ENCODE data around the gene EFCAB11.

Gene EFCAB11

GRCh38 chr14:89861630-89862029 lies 92.9 kb downstream of the EFCAB11 start:
- no peak for DNase-seq

GRCh38 chr14:89858089-89858488 lies 96.4 kb downstream of the EFCAB11 start:
- no peak for DNase-seq

DNA sequence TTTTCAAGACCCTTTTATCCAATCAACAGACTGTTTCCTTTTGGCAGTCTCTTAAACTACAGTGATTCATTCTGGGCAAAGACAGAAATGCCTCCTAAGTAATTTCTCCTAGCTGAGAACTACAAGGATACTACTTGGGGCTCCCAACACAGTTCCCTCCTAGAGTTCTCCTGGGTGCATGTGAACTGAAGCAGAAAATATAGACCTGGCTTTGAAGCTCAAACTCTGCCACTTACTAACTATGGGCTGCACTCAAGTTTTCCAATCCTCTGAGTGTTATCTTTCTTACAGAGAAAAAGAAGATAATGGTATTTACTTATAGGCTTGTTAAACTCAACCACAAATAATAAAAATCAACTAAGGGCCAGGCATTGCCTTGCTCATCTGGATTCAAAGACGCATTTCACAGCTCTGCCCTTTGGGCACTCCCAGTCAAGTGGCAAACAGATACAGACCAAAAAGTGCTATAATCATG lies 97.6 kb downstream of the EFCAB11 start:
- no peak for DNase-seq

- DNase-seq: no peak
These were observed 98.4 kb downstream of the EFCAB11 start for GRCh38 chr14:89855961-89856656.

DNA sequence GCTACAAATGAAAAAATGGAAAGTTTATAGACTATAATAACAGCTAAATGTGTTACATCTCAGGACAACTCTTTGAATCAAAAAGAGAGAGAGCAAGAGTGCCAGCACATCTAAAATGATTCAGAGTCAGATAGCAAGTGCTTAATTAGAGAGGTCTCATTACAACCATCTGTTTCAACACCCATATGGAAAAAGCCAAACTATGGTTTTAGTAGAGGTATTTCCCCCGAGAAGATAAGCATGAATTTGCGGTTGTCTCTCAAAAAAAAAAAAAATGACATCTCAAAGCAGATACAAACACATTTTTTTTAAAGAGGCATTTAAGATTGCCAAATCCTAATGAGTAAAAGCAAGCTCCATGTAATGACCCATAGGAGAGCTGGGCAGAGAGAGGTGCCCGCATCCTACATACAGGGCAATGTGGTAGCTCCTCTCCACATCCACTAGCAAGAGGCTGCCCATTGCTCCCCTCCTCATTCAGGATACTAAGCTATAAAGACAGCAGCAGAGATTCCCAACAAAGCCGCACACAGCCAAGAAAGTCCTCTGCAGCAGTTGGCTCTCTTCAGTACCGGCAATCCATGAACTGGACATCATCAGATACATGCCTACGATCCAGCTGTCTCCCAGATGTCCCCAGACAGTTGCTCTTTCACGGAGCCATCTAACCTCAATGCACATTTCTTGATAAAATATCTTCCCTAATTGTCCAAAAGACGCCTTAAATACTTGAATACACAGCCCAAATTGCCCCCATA lies 100.4 kb downstream of the EFCAB11 start:
- no peak for DNase-seq

- peak; percentile 8 for DNase-seq
These were observed 103.4 kb downstream of the EFCAB11 start for GRCh38 chr14:89851106-89851505.

- no peak for DNase-seq
These were observed 104.6 kb downstream of the EFCAB11 start for GRCh38 chr14:89849931-89850330.

- DNase-seq: no peak
These were observed 106.4 kb downstream of the EFCAB11 start for GRCh38 chr14:89848165-89848564.

DNA sequence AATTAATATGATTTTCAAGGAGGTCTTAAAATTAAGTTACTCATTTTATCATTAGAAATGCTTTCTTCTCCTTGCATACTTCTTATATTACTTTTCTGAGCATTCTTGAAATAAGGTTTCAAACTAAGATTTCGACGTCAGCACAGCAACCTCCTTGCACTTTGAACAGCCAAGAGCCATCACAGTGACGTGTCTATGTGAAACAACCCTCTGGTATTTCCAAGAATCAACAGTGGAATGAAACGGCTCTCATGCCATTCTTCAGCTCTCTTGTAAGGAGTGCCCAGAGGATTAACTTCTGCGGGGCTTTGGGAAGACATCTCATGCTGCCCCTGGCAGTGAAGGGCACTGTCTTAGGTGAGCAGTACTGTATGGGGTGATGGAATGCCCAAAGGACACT lies 109.2 kb downstream of the EFCAB11 start:
- no peak for DNase-seq

- DNase-seq: no peak
These were observed 110.0 kb downstream of the EFCAB11 start for GRCh38 chr14:89844508-89844907.

DNA sequence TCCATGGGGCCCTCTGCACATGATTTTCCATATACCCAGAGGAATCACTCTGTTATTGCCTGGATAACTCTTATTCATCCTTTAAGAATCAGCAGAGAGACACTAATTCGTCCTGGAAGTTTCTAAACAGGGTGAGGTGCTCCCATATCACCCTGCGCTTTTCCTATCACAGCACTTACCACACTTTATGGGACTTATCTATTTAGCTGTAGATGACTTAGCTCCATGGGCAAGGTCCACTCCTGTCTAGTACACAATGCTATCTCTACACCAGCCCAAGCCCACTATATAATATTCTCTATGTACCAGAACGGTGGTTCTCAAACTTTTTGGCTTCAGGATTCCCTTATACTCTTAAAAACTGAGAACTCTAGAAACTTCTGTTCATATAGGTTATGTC lies 111.7 kb downstream of the EFCAB11 start:
- no peak for DNase-seq

- no peak for DNase-seq
These were observed 112.7 kb downstream of the EFCAB11 start for GRCh38 chr14:89841851-89842250.

DNA sequence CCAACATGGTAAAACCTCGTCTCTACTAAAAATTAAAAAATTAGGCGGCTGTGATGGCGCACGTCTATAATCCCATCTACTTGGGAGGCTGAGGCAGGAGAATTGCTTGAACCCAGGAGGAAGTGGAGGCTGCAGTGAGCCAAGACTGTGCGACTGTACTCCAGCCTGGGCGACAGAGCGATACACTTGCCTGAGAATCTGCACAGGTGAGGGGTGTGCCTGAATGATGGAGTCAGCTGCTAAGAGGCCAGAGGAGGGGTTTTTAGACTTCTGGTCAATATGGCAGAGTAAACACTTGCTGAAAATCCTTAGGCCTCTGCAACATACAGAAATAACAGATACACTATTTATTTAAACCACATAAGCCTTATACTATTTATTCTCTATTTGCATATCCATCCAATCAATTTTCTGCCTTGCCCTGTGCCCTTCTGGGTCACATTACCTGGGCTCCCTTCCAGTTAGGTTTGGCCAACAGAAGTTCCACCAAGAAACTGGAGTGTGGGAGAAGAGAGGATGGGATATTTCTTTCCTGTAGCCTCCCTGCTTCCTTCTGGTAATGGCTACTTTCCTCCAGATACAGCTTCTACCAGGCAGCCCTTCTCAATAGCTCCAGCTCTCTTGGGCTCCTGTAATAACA lies 117.6 kb downstream of the EFCAB11 start:
- DNase-seq: no peak

DNA sequence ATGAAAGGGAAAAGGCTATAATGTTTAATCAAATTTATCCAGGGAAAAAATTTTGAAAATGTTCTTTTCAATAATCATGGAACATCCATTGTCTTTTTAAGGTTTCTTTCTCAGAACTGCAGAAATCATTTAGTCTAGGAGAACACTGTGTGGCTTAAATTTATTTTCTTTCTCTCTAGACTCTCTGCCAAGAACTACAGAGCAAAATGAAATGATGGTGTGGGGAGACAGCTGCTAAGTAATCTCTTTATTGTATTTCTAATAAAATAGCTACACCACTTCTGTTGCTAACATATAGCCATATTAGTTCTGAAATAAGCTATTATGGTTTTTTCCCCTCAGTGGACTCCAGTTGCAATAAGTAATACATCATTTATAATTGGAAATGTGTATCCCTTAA lies 120.9 kb downstream of the EFCAB11 start:
- DNase-seq: no peak

DNA sequence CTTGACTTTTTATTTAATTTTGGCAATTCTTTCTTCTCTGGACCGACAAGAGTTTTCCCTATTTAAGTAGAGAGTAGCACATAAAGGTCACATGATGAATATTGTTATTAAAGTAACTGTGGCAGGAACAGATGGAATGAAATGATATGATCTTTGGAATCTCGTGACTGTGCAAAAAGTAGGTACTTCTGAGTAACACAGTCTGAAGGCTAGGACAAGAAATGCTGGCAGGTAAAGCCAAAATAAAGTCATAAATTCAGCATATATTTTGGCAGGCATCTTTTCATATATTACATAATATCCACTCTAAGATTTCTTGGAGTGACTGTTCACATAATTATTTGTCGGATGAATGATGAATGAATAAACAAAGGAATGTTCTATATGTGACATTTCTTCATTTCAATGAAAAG lies 121.4 kb downstream of the EFCAB11 start:
- DNase-seq: no peak

- DNase-seq: no peak
These were observed 125.9 kb downstream of the EFCAB11 start for GRCh38 chr14:89828471-89829165.

- no peak for DNase-seq
These were observed 127.3 kb downstream of the EFCAB11 start for GRCh38 chr14:89827265-89827664.

GRCh38 chr14:89826596-89826995 lies 127.9 kb downstream of the EFCAB11 start:
- no peak for DNase-seq

GRCh38 chr14:89823743-89824142 lies 130.8 kb downstream of the EFCAB11 start:
- DNase-seq: no peak

GRCh38 chr14:89814126-89814525 lies 140.4 kb downstream of the EFCAB11 start:
- no peak for DNase-seq

DNA sequence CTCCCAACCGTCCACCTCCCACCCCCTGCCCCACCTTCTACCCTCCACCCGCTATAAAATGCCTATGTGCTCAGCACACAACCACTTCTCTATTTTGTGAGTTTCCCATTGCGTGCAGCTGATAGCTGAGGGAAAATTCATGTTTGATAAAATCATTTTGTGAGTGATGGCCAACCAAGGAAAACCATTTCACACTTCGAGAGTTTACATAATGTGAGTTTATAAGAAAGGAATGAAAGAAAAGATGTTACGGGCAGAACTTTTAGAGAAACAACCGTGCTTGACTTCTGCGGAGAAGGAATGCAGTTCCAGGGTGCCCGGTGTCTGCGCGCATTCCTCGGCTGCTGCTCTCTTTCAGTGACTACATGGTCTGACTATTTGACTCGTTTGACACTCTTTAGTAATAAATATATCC lies 140.9 kb downstream of the EFCAB11 start:
- no peak for DNase-seq

DNA sequence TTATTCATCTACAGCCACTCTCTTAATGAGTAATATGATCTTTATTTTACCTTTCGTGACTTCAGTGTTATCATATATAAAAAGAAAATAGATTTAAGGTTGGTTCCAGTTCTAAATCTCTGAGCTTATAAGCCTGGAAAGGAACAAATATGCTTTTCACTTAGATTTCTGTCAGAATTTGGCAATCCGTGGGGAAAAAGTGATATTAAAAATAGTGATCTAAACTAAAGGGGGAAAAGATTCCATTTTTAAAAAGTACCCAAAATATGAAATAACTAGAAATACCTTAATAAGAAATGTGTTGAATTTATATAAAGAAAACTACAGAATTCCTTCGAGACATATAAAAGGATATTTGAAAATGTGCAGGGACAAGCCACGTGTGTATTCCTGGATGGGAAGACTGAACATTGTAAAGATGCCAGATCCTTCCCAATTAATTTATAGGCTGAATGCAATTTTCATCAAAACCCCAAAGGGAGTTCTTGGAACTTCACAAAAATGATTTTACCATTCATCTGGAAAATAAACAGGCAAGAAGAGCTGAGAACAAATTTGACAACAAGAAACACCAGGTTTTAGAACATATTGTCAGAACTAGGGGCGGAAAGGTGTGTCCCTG lies 142.5 kb downstream of the EFCAB11 start:
- DNase-seq: no peak

- no peak for DNase-seq
These were observed 144.4 kb downstream of the EFCAB11 start for GRCh38 chr14:89810101-89810500.
